ENCODE measurements around the gene BARD1.
A peak's percentile ranks its signal among the peaks of the same experiment; 100 is the strongest.
"Not testable (repeated sequence)": the region's sequence is repeated elsewhere in the genome, so short reads cannot be mapped to it uniquely, and the experiment has no call there.

Gene BARD1

GRCh38 chr2:214808981-214809750 is at the start of gene BARD1:
TSS of gene BARD1 (minus strand) at chr2:214809683. CDS start at chr2:214809569, 114 bp downstream.
- DNase-seq (ENCODE audit: low spot score) = peak; percentile 45
- FAIRE-seq = no peak

DNA sequence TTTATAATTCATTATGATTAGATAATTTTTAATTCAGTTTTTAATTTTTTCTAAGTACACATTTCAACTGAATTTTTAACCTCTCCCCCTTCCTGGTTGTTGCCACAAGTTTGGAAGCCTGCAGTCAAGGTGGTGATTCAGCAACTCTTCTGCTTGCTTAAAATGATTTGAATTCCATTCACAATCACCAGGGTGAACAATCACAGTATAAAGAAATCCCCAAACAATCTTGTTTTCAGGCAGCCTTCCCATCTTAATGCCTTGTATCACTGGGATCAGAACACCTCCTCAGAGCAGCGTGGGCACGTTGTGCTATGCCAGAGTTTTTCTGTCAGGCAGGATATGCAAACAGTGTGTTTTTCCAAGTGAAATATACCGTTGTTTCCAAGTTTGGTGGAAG is 46.7 kb upstream of the BARD1 start:
- FAIRE-seq (peak; percentile 26), DNase-seq (ENCODE audit: low spot score) (peak; percentile 20)

GRCh38 chr2:214853906-214854305 is 44.4 kb upstream of the BARD1 start:
- DNase-seq (ENCODE audit: low spot score) = no peak

DNA sequence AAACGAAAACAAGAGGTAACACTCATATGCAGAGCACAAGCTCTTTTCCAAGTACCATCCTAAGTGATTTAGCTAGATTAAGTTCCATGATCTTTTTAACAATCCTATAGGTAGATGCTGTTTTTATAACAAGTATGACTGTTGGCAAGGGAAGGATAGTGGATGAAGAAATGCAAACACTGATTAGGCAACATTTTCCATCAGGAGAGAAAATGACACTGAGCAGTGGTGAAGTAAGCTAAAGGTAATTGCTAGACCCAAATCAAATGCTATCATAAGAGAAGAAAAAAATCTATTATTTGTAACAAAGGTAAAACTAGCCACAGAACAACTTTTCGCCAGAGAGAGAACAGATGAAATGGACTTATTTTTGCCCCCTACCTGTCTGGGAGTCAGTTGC is 34.3 kb upstream of the BARD1 start:
- FAIRE-seq = no peak
- no peak for DNase-seq (ENCODE audit: low spot score)

More at GRCh38 chr2:214853906-214854305, 44.4 kb upstream of the BARD1 start:
- FAIRE-seq = no peak

GRCh38 chr2:214839464-214839863 is 30.0 kb upstream of the BARD1 start:
- DNase-seq (ENCODE audit: low spot score) (no peak), FAIRE-seq (no peak)

- no peak for DNase-seq (ENCODE audit: low spot score)
- no peak for FAIRE-seq
Measured at GRCh38 chr2:214837466-214837865, 28.0 kb upstream of the BARD1 start.

GRCh38 chr2:214836568-214836967 is 27.1 kb upstream of the BARD1 start:
- no peak for DNase-seq (ENCODE audit: low spot score)
- FAIRE-seq = no peak

- FAIRE-seq = no peak
- no peak for DNase-seq (ENCODE audit: low spot score)
Measured at GRCh38 chr2:214830794-214831346, 21.4 kb upstream of the BARD1 start.

DNA sequence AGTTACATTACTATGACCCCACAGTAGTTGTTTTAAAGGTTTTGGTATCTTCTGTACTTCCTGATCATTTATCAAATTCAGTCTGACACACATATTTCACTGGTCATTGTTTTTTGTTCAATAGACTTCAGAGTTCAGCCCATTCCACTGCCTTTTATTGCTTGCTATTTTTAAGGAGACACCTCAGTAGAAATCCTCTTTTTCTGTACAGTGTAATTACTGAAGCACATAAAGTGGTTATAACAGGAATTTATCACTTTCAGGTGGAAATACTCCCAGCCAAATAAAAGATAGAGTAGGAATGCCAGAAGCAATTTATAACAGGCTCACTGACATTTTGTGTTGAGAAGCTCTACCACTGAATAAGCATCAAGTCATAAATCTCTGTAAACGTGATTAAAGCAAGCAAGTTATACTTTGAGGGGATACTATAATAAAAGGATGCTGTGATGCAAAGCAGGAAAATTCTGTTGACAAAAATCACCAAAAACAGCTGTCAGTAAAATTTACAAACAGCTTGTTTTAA is 6.6 kb upstream of the BARD1 start:
- FAIRE-seq (no peak), DNase-seq (ENCODE audit: low spot score) (no peak)

DNA sequence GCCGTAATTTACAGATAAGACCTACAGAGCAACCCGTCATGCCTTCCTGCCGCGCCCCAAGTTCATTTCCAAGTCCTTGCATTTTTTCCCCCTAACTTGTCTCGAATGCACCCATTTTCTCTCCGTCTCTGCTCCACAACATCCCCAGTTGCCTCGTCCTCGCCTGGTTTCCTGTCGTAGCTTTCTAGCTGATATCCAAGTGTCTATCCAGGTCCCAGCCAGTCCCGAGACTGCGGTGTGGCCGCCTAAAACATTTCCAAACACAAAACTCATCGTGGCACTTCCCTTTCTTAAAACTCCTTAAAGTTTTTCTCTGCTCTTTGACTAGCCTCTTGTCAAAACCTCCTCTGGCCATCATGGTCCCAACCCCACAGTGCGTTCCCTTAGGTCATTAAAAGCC is 1.2 kb upstream of the BARD1 start:
- DNase-seq (ENCODE audit: low spot score) = no peak

DNA sequence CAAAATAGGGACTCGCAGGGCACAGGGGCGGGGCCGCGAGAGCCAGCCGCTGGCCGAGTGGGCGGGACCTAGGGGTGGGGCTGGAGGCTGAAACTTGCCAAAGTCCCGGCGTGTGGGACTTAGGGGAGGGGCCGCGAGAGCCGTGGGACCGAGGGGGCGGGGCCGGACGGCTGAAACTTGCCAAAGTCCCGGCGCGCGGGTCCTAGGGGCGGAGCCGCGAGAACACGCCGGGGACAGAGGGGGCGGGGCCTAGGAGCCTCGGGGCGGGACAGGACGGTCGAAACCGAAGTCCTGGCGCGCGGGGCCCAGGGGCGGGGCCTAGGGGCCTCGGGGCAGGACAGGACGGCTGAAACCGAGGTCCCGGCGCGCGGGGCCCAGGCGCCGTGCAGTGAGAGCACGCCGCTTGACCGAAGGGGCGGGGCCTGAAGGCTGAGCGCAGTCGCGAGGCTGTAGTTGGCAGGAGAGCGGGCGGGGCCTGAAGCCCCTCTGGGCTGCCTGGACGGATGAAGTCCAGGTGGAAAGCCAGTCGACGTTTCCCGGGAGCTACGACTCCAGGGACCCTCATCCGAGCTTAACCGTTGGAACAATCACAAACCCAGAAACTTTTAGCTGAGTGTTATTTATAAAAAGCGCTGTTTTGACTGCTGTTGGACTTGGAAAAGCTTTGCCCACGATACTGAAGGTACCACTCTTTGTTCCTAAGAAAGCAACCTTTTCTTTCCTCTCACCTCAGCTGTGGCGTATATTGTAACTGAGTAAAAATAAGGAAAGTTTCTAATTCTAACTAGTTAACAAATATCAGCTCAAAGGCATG is 475 bp upstream of the BARD1 start:
- DNase-seq (ENCODE audit: low spot score) (peak; percentile 93), FAIRE-seq (peak; percentile 37)

More for the DNA sequence above, 1.2 kb upstream of the BARD1 start:
- no peak for FAIRE-seq

DNA sequence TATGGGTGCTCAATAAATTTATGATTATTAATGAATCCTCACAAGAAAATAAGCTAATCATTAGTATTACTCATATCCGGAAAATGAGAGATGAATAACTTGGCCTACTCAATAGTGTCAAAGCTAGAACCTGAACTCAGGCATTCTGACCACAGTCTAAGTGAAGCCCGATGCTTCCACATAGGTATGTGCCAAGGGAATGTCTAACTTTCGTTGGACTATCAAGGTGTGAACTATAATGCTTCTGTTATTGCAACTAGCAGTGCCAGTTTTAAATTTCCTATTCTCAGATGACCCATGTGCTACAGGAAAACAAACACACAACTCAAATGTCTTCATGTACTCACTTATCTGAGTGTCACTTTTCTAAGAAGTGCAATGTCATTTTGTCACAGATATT is 1.8 kb downstream of the BARD1 start:
- no peak for DNase-seq (ENCODE audit: low spot score)
- FAIRE-seq = no peak

DNA sequence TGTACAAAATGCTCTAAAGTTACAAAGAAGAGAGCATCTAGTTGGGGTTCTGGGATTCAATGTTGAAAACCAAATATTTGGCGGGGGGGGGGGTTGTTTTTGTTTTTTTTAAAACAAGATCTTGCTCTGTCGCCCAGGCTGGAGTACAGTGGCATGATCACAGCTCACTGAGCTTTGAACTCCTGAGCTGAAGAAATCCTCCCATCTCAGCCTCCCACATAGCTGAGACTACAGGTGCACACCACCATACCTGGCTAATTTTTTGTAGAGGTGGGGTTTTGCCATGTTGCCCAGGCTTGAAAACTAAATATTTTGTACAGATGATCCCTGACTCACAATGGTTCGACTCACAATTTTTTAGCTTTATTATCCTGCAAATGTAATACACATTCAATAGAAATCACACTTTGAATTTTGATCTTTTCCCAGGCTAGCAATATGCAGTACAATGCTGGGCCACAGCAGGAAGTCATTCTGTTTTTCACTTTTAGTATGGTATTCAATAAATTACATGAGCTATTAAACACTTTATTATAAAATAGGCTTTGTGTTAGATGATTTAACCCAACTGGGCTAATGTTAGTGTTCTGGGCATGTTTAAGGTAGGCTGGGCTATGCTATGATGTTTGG is 7.6 kb downstream of the BARD1 start:
- DNase-seq (ENCODE audit: low spot score) (no peak), FAIRE-seq (no peak)

DNA sequence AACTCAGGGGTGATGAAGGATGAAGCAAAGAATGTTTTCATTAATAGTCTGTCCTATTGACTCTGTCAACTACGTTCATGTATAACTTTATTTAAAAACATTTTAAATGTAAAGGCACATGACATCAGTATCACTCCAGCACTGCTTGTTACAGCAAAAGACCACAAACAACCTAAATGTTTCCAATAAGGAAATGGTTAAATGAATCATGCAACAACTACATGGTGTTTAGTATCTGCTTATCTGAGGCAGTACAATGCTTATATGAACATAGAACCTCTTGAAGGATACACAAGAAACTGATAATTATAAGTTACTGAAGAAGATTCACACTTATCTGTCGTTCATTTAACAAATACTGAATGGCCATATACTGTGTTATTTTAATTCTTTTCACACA is 8.4 kb downstream of the BARD1 start:
- DNase-seq (ENCODE audit: low spot score) (no peak), FAIRE-seq (no peak)

- DNase-seq (ENCODE audit: low spot score) (no peak), FAIRE-seq (no peak)
Measured at GRCh38 chr2:214800180-214800579, 9.3 kb downstream of the BARD1 start.

DNA sequence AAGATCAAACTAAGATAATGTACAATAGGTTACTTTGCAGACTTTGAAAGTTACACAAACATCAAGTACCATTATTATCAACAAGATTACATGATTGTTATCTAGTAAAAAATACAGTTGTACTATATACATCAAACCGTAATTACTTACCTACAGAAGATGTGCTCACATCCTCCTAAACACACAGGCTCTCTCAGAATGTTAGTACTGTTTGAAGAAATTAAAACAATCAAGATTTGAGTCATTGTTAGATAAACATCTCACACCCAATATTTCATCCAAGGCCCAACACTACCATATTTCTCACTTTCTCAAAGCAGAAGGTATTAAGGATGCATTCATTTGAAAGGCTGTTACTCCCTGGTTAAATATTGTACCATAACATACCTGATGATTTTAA is 12.6 kb downstream of the BARD1 start:
- DNase-seq (ENCODE audit: low spot score) (no peak), FAIRE-seq (peak; percentile 2)

GRCh38 chr2:214783181-214783580 is 26.3 kb downstream of the BARD1 start:
- not testable (repeated sequence) for FAIRE-seq

GRCh38 chr2:214782671-214783070 is 26.8 kb downstream of the BARD1 start:
- FAIRE-seq (no peak), DNase-seq (ENCODE audit: low spot score) (no peak)

More at GRCh38 chr2:214783181-214783580, 26.3 kb downstream of the BARD1 start:
- DNase-seq (ENCODE audit: low spot score) = not testable (repeated sequence)

- FAIRE-seq (no peak), DNase-seq (ENCODE audit: low spot score) (no peak)
Measured at GRCh38 chr2:214781226-214781625, 28.3 kb downstream of the BARD1 start.

GRCh38 chr2:214775971-214776370 is 33.5 kb downstream of the BARD1 start:
- DNase-seq (ENCODE audit: low spot score) = no peak
- no peak for FAIRE-seq

DNA sequence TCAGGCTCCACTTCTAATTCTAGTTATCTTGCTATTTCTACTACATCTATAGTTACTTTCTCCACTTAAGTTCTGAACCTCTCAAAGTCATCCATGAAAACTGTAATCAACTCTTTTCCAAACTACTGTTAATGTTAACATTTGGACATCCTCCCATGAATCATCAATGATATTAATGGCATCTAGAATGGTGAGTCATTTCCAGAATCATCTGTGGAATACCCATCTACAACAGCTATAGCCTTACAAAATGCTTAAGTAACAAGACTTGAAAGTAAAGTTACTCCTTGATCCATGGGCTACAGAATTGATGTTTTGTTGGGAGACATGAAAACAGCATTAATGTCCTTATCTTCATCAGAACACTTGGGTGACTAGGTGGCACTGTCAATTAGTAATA is 35.4 kb downstream of the BARD1 start:
- DNase-seq (ENCODE audit: low spot score) (no peak), FAIRE-seq (no peak)
